ENCODE data around the gene NBPF3.
"Not testable (repeated sequence)": the region's sequence is repeated elsewhere in the genome, so short reads cannot be mapped to it uniquely, and the experiment has no call there.

GRCh38 chr1:21421307-21421706 lies 18.6 kb upstream of the NBPF3 start:
- TF ChIP-seq SP1 (IDR thresholded peaks at IDR 0.05); TARDBP (IDR thresholded peaks at IDR 0.05); ELF4 (IDR thresholded peaks at IDR 0.05); BHLHE40 (IDR thresholded peaks at IDR 0.05; ENCODE audit: borderline replicate concordance); HDGF (IDR thresholded peaks at IDR 0.05; ENCODE audit: borderline replicate concordance): not testable (repeated sequence)
